Medulla oblongata (tissue), 1 donor: Measurements from ENCODE around the gene ZNF622.
A peak's percentile ranks its signal among the peaks of the same experiment; 100 is the strongest.
"Not testable (repeated sequence)": the region's sequence is repeated elsewhere in the genome, so short reads cannot be mapped to it uniquely, and the experiment has no call there.

Experiments
- DNase-seq: peaks from one replicate; pipeline ENCODE4 v3.0.0-alpha.2; 2015; ENCODE audit errors: extremely low spot score

Gene ZNF622

DNA sequence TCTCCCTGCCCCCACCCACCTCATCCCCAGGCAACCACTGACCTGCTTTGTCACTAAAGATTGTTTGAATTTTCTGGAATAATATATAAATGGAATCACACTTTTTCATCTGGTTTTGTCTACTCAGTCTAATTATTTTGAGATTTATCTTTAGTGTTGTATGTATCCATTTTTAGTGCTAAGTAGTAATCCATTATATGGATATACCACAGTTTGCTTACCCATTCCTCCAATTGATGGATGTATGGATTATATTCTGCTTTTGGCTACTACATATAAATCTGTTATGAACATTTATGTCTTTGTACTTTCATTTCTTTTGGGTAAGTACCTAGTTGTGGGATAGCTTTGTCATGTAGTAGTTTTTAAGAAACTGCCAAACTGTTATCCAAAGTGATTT is 14.5 kb upstream of the ZNF622 start:
- no peak for DNase-seq

- DNase-seq = no peak
Observed at GRCh38 chr5:16477541-16477940, 11.9 kb upstream of the ZNF622 start.

DNA sequence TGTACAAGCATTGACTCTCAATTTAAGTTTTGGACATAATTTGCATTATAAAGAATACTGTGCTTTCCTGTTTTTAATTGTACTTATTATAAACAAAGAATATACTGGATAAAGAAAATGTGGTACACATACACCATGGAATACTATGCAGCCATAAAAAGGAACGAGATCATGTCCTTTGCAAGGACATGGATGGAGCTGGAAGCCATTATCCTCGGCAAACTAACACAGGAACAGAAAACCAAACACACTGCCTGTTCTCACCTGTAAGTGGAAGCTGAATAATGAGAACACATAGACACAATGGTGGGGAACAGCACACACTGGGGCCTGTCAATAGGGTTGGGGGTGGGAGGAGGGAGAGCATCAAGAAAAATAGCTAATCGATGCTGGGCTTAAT is 10.8 kb upstream of the ZNF622 start:
- not testable (repeated sequence) for DNase-seq

- no peak for DNase-seq
Observed at GRCh38 chr5:16471387-16471786, 5.8 kb upstream of the ZNF622 start.

DNA sequence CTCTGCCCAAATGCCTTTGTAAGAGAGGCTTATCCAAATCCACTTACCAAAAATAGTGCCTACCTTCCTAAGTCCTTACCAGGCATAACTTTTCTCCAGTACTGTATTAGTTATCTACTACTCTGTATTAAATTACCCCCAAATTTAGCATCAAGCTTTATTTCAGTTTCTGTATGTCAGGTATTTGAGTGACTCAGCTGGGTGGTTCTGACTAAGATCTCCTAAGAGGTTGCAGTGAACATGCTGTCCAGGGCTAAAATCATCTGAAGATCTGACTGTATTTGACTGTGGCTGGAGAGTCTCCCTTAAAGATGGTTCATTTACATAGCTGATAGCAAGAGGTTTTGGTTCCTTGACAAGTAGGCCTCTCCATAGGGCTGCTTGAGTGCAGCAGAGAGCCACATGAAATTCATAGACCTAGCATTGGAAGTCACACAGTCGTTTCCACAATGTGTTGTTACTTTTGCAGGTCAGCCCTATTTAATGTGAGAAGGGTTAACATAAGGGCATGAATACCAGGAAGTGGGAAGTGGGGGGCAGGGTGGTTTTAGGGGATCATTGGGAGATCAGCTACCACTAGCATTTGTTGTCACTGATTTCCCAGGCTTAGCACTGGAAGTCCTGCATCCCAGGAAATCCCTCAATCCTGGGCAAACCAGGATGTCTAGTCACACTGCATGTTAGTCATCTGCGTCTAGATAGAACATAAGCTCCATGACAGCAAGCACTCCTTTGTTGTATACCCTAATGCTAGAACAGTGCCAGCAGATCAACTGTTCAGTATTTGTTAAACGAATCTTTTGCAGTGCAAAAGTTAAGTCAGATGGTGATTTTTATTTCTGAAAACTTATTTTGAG is 2.0 kb upstream of the ZNF622 start:
- DNase-seq = no peak

- peak; percentile 7 for DNase-seq
Observed at GRCh38 chr5:16464664-16465543, 696 bp downstream of the ZNF622 start.

GRCh38 chr5:16464231-16464630 is 1.4 kb downstream of the ZNF622 start:
- DNase-seq = no peak

DNA sequence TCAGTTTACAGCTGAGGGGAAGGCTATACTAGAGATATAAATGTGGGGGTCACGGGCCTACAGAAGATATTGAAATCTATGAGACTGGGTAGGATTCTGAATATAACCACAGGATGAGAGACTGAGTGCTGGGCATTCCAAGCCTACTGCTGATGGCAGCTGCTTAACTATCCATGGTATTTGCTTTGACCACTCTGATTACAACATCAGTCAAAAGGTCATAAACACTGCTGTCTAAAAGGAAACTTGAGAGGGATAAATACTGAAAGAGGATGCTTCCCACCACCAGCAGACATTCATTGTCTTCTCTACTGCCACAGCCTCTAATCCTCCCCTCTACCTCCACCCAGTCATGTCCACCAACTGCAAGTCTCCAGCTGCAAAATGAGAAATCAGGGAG is 3.8 kb downstream of the ZNF622 start:
- no peak for DNase-seq

DNA sequence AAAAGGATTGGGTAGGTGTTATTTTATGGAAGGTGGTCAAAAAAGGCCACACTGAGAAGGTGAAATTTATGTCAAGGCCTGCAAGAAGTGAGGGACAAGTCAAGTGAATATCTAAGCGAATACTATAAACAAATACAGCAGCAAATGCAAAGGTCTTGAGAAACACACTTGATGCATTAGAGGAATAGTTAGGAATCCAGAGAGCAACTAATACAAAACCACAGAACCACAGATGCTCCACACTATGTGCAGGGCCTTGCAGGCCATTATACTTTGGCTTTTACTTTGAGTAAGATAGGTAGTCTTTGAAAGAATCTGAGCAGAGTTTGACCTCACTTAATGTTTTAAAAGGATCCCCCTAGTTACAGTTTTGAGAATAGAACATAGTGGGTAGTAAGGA is 4.6 kb downstream of the ZNF622 start:
- no peak for DNase-seq

DNA sequence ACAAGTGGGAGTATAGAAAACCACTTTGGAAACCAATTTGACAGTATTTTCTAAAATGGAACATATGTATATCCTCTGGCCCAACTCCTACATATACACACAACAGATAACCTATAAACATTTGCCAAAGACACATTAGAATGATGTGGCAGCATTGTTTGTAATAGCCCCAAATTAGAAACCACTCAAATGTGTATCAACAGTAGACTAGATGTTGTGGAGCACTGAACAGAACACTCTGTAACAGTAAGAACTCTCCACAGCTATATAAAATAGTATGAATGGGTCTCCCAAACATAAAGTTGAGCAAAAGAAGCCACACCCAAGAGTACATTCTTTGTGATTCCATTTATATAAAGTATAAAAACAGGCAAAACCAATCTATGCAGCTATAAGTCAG is 6.1 kb downstream of the ZNF622 start:
- DNase-seq = no peak

DNA sequence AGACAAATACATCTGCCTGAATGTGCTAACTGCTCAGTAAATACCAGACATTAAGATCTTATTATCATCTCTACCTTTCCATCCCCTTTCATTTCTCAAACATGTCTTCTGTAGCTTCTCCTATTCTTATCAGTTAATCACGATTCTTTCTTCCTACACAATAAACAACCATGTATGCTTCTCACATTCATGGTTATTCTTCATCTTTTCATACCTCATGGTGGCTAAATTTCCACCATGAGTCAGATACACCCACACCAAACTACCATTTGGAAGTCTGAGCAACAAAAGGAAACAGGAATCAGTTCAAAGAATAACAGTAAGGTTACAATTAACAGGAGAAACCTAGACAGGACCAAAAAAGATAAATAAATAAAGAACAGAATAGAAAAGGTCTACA is 7.7 kb downstream of the ZNF622 start:
- no peak for DNase-seq

DNA sequence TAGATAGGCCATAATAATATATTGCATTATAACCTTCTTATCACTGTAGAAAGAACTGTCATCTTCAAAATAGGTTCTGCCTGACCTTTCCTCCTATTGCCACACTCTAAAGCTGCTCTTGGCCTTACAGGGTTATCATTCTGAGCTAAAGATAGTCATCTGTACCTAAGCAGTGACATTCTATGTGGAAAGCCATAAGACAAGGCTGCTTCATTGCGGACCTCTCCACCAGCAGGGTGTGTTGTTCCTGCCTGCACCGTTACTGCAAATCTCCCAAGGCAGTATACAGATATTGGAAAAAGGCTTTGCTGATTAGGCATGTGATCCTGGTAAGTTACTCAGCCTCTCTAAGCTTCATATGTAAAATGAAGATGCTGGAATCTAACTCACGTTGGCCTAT is 8.1 kb downstream of the ZNF622 start:
- no peak for DNase-seq

GRCh38 chr5:16456103-16456832 is 9.3 kb downstream of the ZNF622 start:
- peak; percentile 81 for DNase-seq

- DNase-seq = no peak
Observed at GRCh38 chr5:16455668-16456067, 9.9 kb downstream of the ZNF622 start.

DNA sequence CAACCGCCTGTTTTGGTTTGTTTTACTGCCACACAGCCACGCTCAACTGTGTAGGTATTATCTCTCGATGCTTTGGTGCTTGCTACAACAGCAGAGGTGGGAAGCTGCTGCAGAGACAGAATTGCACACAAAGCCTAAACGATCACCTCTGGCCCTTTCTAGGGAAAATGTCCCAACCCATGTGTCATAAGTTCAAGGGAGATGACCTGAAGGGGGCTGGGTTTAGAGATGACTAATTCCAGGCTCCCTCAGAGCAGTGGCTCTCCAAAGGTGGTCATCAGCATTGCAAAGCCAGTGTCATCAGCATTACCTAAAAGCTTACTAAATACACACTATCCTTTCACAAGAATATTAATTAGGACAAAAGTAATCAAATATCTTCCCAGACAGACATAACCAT is 10.9 kb downstream of the ZNF622 start:
- DNase-seq = no peak

GRCh38 chr5:16453609-16454008 is 12.0 kb downstream of the ZNF622 start:
- no peak for DNase-seq

DNA sequence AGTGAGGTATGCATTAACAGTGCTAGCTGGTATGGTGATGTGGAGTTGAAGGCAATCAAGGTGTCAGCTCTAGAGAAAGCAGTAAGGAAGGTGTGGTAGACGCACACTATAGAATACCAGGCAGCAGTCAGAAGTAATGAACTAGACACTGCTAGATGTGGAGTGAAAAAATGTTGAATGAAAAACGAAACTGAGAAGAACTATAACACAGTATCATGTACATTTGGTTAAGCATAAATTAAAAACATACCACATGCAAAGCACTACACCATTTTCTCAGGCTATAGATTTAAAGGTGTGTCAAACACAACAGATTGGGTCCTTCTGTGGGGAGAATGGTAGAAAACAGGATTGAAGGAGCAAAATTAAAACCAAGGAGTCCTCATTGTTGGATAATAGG is 15.4 kb downstream of the ZNF622 start:
- no peak for DNase-seq

DNA sequence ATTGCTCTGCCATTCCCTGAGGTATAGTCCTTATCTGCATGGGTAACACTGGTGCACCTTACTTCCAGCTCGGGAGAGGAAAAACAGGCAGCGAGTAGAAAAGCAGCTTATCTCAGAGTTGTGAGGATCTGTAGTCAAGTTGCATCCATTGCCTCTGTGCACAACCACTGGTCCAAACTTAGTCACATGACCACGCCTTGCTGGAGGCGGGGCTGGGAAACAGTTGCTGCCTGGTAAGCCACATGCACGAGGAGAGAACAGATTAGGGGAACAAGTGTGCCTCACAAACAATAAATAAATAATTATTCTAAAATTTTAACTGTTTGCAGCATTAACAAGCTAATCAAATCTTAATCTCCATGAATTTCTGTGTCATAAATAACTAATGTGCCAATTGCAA is 18.6 kb downstream of the ZNF622 start:
- DNase-seq = no peak

- no peak for DNase-seq
Observed at GRCh38 chr5:16437977-16438376, 27.6 kb downstream of the ZNF622 start.

DNA sequence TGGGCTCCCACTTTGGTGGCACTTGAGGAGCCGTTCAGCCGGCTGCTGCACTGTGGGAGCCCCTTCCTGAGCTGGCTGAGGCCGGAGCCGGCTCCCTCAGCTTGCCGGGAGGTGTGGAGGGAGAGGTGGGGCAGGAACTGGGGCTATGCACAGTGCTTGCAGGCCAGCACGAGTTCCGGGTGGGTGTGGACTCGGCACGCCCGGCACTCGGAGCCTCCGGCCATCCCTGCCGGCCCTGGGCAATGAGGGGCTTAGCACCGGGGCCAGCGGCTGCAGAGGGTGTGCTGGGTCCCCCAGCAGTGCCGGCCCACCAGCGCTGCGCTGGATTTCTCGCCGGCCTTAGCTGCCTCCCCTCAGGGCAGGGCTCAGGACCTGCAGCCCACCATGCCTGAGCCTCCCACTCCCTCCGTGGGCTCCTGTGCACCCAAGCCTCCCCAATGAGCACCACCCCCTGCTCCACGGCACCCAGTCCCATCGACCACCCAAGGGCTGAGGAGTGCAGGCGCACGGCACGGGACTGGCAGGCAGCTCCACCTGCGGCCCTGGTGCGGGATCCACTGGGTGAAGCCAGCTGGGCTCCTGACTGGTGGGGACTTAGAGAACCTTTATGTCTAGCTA is 29.4 kb downstream of the ZNF622 start:
- not testable (repeated sequence) for DNase-seq

- DNase-seq = no peak
Observed at GRCh38 chr5:16431490-16431889, 34.1 kb downstream of the ZNF622 start.
